ENCODE data around the gene USP17L13. TPM values are rescaled to one million over a fixed set of nuclear protein-coding genes. Genes with fewer than 3 reads are reported as not detected.
"Not testable (repeated sequence)": the region's sequence is repeated elsewhere in the genome, so short reads cannot be mapped to it uniquely, and the experiment has no call there.

The USP17L13 gene, protein sequence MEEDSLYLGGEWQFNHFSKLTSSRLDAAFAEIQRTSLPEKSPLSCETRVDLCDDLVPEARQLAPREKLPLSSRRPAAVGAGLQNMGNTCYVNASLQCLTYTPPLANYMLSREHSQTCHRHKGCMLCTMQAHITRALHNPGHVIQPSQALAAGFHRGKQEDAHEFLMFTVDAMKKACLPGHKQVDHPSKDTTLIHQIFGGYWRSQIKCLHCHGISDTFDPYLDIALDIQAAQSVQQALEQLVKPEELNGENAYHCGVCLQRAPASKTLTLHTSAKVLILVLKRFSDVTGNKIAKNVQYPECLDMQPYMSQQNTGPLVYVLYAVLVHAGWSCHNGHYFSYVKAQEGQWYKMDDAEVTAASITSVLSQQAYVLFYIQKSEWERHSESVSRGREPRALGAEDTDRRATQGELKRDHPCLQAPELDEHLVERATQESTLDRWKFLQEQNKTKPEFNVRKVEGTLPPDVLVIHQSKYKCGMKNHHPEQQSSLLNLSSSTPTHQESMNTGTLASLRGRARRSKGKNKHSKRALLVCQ
- not detected for total RNA-seq

DNA sequence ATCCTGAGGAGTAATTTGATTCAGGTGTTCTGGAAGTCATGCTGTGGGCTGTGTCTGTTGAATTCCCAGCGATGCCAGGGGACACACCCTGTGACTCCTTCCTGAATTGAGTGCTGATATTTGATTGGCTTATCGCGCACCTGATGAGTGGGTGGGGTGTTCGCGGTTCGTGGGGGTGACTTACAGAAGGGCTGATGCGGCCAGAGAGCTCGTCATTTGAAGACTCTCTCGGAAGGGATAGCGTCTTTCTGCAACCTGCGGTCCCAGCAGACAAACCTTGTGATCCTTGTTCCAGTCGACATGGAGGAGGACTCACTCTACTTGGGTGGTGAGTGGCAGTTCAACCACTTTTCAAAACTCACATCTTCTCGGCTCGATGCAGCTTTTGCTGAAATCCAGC is at the start of gene USP17L13:
USP17L13 (plus strand) TSS at position 301 of the 400 bp plus-strand sequence; CDS start at position 301, 0 bp downstream.
- intact Hi-C loops (cut with DNase I); H3K9me3 ChIP-seq; H3K4me3 ChIP-seq; DNase-seq; H3K36me3 ChIP-seq; H3K4me1 ChIP-seq; H3K27ac ChIP-seq; H3K27me3 ChIP-seq: not testable (repeated sequence)
- no CpG with 5 or more reads among the region's 14 CpGs for WGBS, 2 donors

GRCh38 chr4:9210357-9210756 is 14.3 kb upstream of the USP17L13 start, which contains the start of gene USP17L10:
Gene USP17L10 (plus strand): TSS chr4:9210657. CDS start chr4:9210657, 0 bp downstream.
- no CpG with 5 or more reads among the region's 13 CpGs for WGBS, 2 donors
- H3K4me3 ChIP-seq; H3K4me1 ChIP-seq; H3K36me3 ChIP-seq; H3K9me3 ChIP-seq; H3K27ac ChIP-seq; DNase-seq; H3K27me3 ChIP-seq; intact Hi-C loops (cut with DNase I): not testable (repeated sequence)

GRCh38 chr4:9214701-9215100 is 10.0 kb upstream of the USP17L13 start:
- intact Hi-C loops (cut with DNase I); H3K27ac ChIP-seq; H3K36me3 ChIP-seq; H3K4me3 ChIP-seq; H3K27me3 ChIP-seq; DNase-seq; H3K4me1 ChIP-seq; H3K9me3 ChIP-seq: not testable (repeated sequence)
- WGBS, 2 donors: 76 to 92% methylated on average over 7 to 10 of the region's 14 CpGs

- H3K27me3 ChIP-seq; H3K9me3 ChIP-seq; H3K4me1 ChIP-seq; H3K36me3 ChIP-seq; H3K4me3 ChIP-seq; H3K27ac ChIP-seq; DNase-seq; intact Hi-C loops (cut with DNase I): not testable (repeated sequence)
- WGBS, 2 donors: no CpG with 5 or more reads among the region's 14 CpGs
Observed at GRCh38 chr4:9215105-9215504, 9.6 kb upstream of the USP17L13 start, which contains the start of gene USP17L11. Gene USP17L11 (plus strand): TSS chr4:9215405. CDS start chr4:9215405, 0 bp downstream.

DNA sequence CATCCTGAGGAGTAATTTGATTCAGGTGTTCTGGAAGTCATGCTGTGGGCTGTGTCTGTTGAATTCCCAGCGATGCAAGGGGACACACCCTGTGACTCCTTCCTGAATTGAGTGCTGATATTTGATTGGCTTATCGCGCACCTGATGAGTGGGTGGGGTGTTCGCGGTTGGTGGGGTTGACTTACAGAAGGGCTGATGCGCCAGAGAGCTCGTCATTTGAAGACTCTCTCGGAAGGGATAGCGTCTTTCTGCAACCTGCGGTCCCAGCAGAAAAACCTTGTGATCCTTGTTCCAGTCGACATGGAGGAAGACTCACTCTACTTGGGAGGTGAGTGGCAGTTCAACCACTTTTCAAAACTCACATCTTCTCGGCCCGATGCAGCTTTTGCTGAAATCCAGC is 4.8 kb upstream of the USP17L13 start, which contains the start of gene USP17L12:
USP17L12 (plus strand) TSS at position 301 of the 400 bp plus-strand sequence; CDS start at position 301, 0 bp downstream.
- H3K27ac ChIP-seq; H3K4me3 ChIP-seq; H3K36me3 ChIP-seq; H3K9me3 ChIP-seq; DNase-seq; H3K4me1 ChIP-seq; intact Hi-C loops (cut with DNase I); H3K27me3 ChIP-seq: not testable (repeated sequence)
- no CpG with 5 or more reads among the region's 13 CpGs for WGBS, 2 donors

- H3K36me3 ChIP-seq; H3K27me3 ChIP-seq; H3K4me1 ChIP-seq; intact Hi-C loops (cut with DNase I); H3K9me3 ChIP-seq; H3K4me3 ChIP-seq; H3K27ac ChIP-seq; DNase-seq: not testable (repeated sequence)
- 87% methylated on average over 4 of the region's 8 CpGs; no CpG with 5 or more reads in 1 of the 2 donors for WGBS, 2 donors
Observed at GRCh38 chr4:9230249-9230648, 5.6 kb downstream of the USP17L13 start.

DNA sequence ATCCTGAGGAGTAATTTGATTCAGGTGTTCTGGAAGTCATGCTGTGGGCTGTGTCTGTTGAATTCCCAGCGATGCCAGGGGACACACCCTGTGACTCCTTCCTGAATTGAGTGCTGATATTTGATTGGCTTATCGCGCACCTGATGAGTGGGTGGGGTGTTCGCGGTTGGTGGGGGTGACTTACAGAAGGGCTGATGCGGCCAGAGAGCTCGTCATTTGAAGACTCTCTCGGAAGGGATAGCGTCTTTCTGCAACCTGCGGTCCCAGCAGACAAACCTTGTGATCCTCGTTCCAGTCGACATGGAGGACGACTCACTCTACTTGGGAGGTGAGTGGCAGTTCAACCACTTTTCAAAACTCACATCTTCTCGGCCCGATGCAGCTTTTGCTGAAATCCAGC is 9.4 kb downstream of the USP17L13 start, which contains the start of gene USP17L15:
USP17L15 (plus strand) TSS at position 301 of the 400 bp plus-strand sequence; CDS start at position 301, 0 bp downstream.
- intact Hi-C loops (cut with DNase I); H3K4me3 ChIP-seq; H3K36me3 ChIP-seq; H3K9me3 ChIP-seq; H3K27ac ChIP-seq; H3K27me3 ChIP-seq; DNase-seq; H3K4me1 ChIP-seq: not testable (repeated sequence)
- WGBS, 2 donors: no CpG with 5 or more reads among the region's 15 CpGs

DNA sequence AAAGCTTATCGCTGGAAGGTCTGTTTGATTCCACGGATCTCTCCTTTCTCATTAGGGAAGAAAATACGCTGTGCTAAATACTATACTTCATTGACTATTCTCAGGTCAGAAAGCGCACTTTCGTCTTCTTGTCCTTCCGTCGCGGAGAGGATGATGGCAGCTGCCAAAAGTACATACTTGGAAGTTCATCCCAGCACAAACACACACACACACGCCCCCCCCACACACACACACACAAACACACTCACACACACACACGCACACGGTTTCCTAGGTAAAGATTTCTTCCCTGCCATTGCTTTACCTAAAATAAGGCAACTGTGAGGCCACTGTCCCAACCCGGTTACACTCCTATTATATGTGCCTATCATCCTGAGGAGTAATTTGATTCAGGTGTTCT is 13.8 kb downstream of the USP17L13 start:
- DNase-seq; H3K36me3 ChIP-seq; H3K4me3 ChIP-seq; intact Hi-C loops (cut with DNase I); H3K4me1 ChIP-seq; H3K27me3 ChIP-seq; H3K9me3 ChIP-seq; H3K27ac ChIP-seq: not testable (repeated sequence)
- WGBS, 2 donors: no CpG with 5 or more reads among the region's 12 CpGs

- H3K9me3 ChIP-seq; H3K4me1 ChIP-seq; H3K36me3 ChIP-seq; intact Hi-C loops (cut with DNase I); H3K27ac ChIP-seq; H3K27me3 ChIP-seq; H3K4me3 ChIP-seq; DNase-seq: not testable (repeated sequence)
- WGBS, 2 donors: 98% methylated on average over 7 of the region's 14 CpGs; no CpG with 5 or more reads in 1 of the 2 donors
Observed at GRCh38 chr4:9243579-9243978, 18.9 kb downstream of the USP17L13 start, which contains the start of gene USP17L17. Gene USP17L17 (plus strand): TSS chr4:9243879. CDS start chr4:9243879, 0 bp downstream.

- H3K27me3 ChIP-seq; H3K36me3 ChIP-seq; intact Hi-C loops (cut with DNase I); DNase-seq; H3K4me1 ChIP-seq; H3K4me3 ChIP-seq; H3K27ac ChIP-seq; H3K9me3 ChIP-seq: not testable (repeated sequence)
- WGBS, 2 donors: 84% methylated on average over 11 to 12 of the region's 26 CpGs
Observed at GRCh38 chr4:9247953-9248680, 23.4 kb downstream of the USP17L13 start, which contains the start of gene USP17L18. Gene USP17L18 (plus strand): TSS chr4:9248630. CDS start chr4:9248630, 0 bp downstream.

- H3K27me3 ChIP-seq; H3K27ac ChIP-seq; H3K9me3 ChIP-seq; H3K4me3 ChIP-seq; H3K4me1 ChIP-seq; DNase-seq; intact Hi-C loops (cut with DNase I); H3K36me3 ChIP-seq: not testable (repeated sequence)
- WGBS, 2 donors: no CpG with 5 or more reads among the region's 13 CpGs
Observed at GRCh38 chr4:9253078-9253477, 28.4 kb downstream of the USP17L13 start, which contains the start of gene USP17L19. Gene USP17L19 (plus strand): TSS chr4:9253378. CDS start chr4:9253378, 0 bp downstream.

GRCh38 chr4:9257824-9258223 is 33.1 kb downstream of the USP17L13 start, which contains the start of gene USP17L20:
Gene USP17L20 (plus strand): TSS chr4:9258124. CDS start chr4:9258124, 0 bp downstream.
- H3K27me3 ChIP-seq; H3K27ac ChIP-seq; intact Hi-C loops (cut with DNase I); DNase-seq; H3K36me3 ChIP-seq; H3K4me1 ChIP-seq; H3K9me3 ChIP-seq; H3K4me3 ChIP-seq: not testable (repeated sequence)
- WGBS, 2 donors: no CpG with 5 or more reads among the region's 15 CpGs
